ENCODE measurements around the gene CFAP92. TPM values are rescaled to one million over a fixed set of nuclear protein-coding genes. Genes with fewer than 3 reads are reported as not detected.
A peak's percentile ranks its signal among the peaks of the same experiment; 100 is the strongest.

CFAP92 gene, protein sequence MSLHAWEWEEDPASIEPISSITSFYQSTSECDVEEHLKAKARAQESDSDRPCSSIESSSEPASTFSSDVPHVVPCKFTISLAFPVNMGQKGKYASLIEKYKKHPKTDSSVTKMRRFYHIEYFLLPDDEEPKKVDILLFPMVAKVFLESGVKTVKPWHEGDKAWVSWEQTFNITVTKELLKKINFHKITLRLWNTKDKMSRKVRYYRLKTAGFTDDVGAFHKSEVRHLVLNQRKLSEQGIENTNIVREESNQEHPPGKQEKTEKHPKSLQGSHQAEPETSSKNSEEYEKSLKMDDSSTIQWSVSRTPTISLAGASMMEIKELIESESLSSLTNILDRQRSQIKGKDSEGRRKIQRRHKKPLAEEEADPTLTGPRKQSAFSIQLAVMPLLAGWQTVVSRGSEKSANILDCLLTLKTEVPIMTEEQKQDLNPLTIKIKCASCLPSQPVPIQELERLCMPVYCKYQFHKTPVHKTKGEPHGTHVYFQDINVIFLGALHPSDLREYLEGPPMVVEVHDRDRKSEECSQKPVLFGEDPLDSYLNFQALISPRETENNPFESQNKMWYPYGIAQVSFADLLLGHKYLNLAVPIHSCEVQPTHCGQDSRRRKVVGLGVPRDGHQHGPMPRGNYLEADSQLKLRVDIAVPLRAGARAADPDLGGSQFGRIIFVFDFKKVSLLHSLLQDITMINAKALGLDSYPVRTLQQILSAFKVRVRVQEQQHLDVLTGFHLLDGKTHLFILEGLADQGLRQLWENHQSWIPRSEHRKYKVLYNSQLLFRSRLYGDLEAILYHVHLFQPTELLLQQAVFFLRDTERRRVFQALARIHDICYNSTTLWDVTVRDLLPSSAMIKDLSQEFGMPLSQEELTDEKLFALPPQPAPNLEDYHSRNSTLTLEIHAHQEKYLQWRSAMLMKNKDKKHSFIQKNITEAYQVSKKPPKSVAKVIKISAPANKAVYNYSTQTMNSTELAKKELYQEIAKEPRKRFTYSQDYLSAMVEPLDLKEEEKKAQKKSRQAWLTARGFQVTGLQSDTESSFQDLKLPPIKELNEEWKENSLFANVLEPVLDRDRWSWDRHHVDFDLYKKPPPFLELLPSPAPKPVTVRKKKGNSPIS
- total RNA-seq: under 0.01 TPM in 1 of 2 replicates, not detected in the other

GRCh38 chr3:128993461-128994172 lies at the start of gene CFAP92:
TSS of gene CFAP92 (minus strand) at chr3:128994076. CDS start at chr3:128993304, 772 bp downstream.
- peak within 1 kb of the TSS; percentile 50 for H3K4me3 ChIP-seq (ENCODE audit: low read depth, low read length)
- TF ChIP-seq CTCF (IDR thresholded peaks at IDR 0.05; ENCODE audit: insufficient read depth, low read depth, low read length): no peak
- DNase-seq (ENCODE audit: low read depth): peak; percentile 68

GRCh38 chr3:129040579-129041300 lies 46.9 kb upstream of the CFAP92 start:
- no peak for DNase-seq (ENCODE audit: low read depth)
- no peak overlapping the region for H3K4me3 ChIP-seq (ENCODE audit: low read depth, low read length)
- TF ChIP-seq CTCF (IDR thresholded peaks at IDR 0.05; ENCODE audit: insufficient read depth, low read depth, low read length): no peak

DNA sequence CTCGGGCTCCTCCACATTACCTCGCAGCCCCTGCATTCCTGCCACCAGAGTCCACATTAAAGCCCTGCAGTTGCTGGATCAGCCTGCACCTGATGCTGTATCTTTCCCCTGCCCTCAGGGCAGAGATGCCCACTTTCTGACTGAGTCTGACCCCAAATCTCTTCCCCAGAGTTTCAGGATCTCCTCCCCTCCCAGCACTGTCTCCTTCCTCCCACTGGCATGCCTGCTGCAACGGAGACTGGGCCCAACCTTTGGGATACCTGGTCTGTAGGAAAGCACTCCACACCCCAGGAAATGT lies 46.1 kb upstream of the CFAP92 start:
- no peak overlapping the region for H3K4me3 ChIP-seq (ENCODE audit: low read depth, low read length)
- TF ChIP-seq CTCF (IDR thresholded peaks at IDR 0.05; ENCODE audit: insufficient read depth, low read depth, low read length): no peak
- no peak for DNase-seq (ENCODE audit: low read depth)

DNA sequence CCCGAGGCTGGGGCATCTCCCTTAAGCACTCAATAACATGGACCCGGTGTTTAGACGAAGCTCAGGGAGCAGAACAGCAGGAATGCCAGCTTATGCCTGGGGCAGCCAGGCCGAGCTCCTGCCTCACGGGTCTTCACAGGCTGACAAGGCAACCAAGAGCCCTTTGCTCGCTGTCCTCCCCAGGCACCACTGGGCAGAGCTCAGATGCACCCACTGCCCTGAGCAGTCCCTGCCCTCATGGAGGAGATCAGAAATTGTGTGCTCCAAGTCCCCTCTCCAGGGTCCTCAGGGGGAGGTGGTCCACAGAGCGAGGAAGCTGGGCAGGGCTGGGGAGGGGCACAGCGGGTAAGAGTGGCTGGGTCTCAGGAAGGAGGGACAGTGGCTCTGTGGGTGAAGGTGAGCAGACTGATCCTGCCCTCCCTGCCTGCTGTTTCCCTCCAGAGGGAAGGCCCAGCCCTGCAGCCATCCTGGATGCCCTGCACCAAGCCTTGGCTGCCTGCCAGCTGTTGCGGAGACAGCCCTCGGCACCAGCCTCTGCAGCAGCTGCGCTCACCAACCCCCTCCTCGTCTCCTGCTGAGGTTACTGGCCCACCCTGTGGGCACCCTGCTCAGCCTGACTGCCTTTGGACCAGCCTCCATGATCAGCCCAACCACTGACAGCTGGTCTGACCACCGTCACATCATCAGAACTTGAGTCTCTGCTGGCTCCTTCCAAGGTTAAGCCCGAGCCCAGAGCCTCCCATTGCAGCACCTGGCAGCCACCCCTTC lies 45.6 kb upstream of the CFAP92 start:
- no peak overlapping the region for H3K4me3 ChIP-seq (ENCODE audit: low read depth, low read length)
- no peak for TF ChIP-seq CTCF (IDR thresholded peaks at IDR 0.05; ENCODE audit: insufficient read depth, low read depth, low read length)
- no peak for DNase-seq (ENCODE audit: low read depth)

GRCh38 chr3:129038121-129038855 lies 44.4 kb upstream of the CFAP92 start:
- no peak for TF ChIP-seq CTCF (IDR thresholded peaks at IDR 0.05; ENCODE audit: insufficient read depth, low read depth, low read length)
- no peak for DNase-seq (ENCODE audit: low read depth)
- H3K4me3 ChIP-seq (ENCODE audit: low read depth, low read length): no peak overlapping the region
